K562 (cell line): ENCODE results near the gene HCRTR2. TPM values are rescaled to one million over a fixed set of nuclear protein-coding genes. Genes with fewer than 3 reads are reported as not detected.

ENCODE experiments used
- ATAC-seq: fragments of 200-7000 bp; cut with Tn5 transposase; 3 replicates; pipeline ENCODE4 v1.9.1; 2020; ENCODE audit warnings: moderate library complexity
- BruUV-seq: library from RNA; stranded (reverse); fragments of 400-500 nt; replicated peaks from 2 replicates; lab custom pipeline; 2021; lab: Mats Ljungman, UMichigan
- CTCF ChIA-PET: fragments of 300-600 bp; formaldehyde crosslinking; extraction: SDS; loops from one replicate; lab custom pipeline; 2021; ENCODE audit warnings: low intra/inter-chr PET ratio; lab: Yijun Ruan, JAX
- POLR2A ChIA-PET: fragments of 300-600, 350-650 bp; sonication (Branson Sonifier 250); formaldehyde crosslinking; extraction: SDS; loops from one replicate; lab custom pipeline; 2021; ENCODE audit warnings: antibody characterized with exemption, inconsistent platforms; lab: Yijun Ruan, JAX
- DNase-seq, 4 experiments: peaks; one replicate each; pipeline versions ENCODE4 v3.0.0 to v3.0.0-alpha.2; 2011 to 2018; ENCODE audit warnings: low spot score in 3 of 4, mixed read lengths in 3 of 4; ENCODE audit errors: extremely low read depth in 1 of 4
- FAIRE-seq: peaks from 2 replicates; lab custom pipeline; 2011; peaks lifted over from hg19 to GRCh38; lab: Jason Lieb, UNC
- H2AFZ ChIP-seq: 2 replicates; pipeline ENCODE4 v1.6.0; 2011; ENCODE audit warnings: low read depth, low read length, control low read depth, inconsistent platforms
- H3K27ac ChIP-seq: fragments of 200-600 bp; 3 replicates; pipeline ENCODE4 v1.8.0; 2011; ENCODE audit warnings: low read depth, mild to moderate bottlenecking, control low read depth, inconsistent platforms, low read length, moderate library complexity, mixed read lengths; ENCODE audit errors: extremely low read depth
- H3K27me3 ChIP-seq, 2 experiments: fragments of 300-600 bp in 1 of 2; 2 replicates in 1 of 2; 3 replicates in 1 of 2; pipeline versions ENCODE4 v1.6.0 to v1.8.0; 2011; ENCODE audit warnings: inconsistent platforms in 2 of 2, low read length in 2 of 2, mild to moderate bottlenecking in 1 of 2, mixed read lengths in 1 of 2, moderate library complexity in 1 of 2; ENCODE audit not compliant: control insufficient read depth in 2 of 2, insufficient read depth in 2 of 2
- H3K36me3 ChIP-seq: fragments of 300-600 bp; 3 replicates; pipeline ENCODE4 v1.8.0; 2011; ENCODE audit warnings: mild to moderate bottlenecking, low read length, inconsistent platforms; ENCODE audit not compliant: control insufficient read depth, insufficient read depth
- H3K4me1 ChIP-seq, 2 experiments: fragments of 200-600 bp in 1 of 2; replicated peaks in 1 of 2; 2 replicates in 1 of 2; 3 replicates in 1 of 2; pipeline versions ENCODE4 v1.5.1 to v1.8.0; 2011; ENCODE audit warnings: inconsistent platforms in 2 of 2, low read length in 2 of 2, mild to moderate bottlenecking in 1 of 2, mixed read lengths in 1 of 2, moderate library complexity in 1 of 2; ENCODE audit not compliant: control insufficient read depth in 2 of 2, insufficient read depth in 2 of 2
- H3K4me2 ChIP-seq: 2 replicates; pipeline ENCODE4 v1.6.1; 2011; ENCODE audit warnings: low read length, control low read depth, inconsistent platforms, mixed read lengths; ENCODE audit not compliant: insufficient read depth
- H3K4me3 ChIP-seq: fragments of 200-600 bp; sonication (generic), shearing (Covaris generic); 2 replicates; pipeline ENCODE4 v1.5.1; 2016; ENCODE audit warnings: control low read depth, inconsistent platforms
- H3K79me2 ChIP-seq: fragments of 200-600 bp; 3 replicates; pipeline ENCODE4 v1.8.0; 2011; ENCODE audit warnings: low read length, inconsistent platforms; ENCODE audit not compliant: control insufficient read depth, insufficient read depth
- H3K9ac ChIP-seq, 2 experiments: 2 replicates each; pipeline versions ENCODE4 v1.6.0 to v1.6.1; 2011; ENCODE audit warnings: low read depth in 2 of 2, low read length in 2 of 2, control low read depth in 1 of 2, inconsistent platforms in 1 of 2, mild to moderate bottlenecking in 1 of 2, mixed read lengths in 1 of 2; ENCODE audit not compliant: insufficient read depth in 1 of 2
- H3K9me1 ChIP-seq: one replicate; pipeline ENCODE4 v1.6.0; 2011; ENCODE audit warnings: inconsistent platforms, mild to moderate bottlenecking, low read length, moderate library complexity; ENCODE audit not compliant: control insufficient read depth, insufficient read depth
- H3K9me3 ChIP-seq: replicated peaks from 2 replicates; pipeline ENCODE4 v1.5.1; 2011; ENCODE audit warnings: low read depth, low read length, inconsistent platforms; ENCODE audit not compliant: control insufficient read depth, insufficient read depth
- H4K20me1 ChIP-seq: replicated peaks from 2 replicates; pipeline ENCODE4 v1.6.1; 2011; ENCODE audit warnings: low read length, inconsistent platforms, mixed read lengths; ENCODE audit not compliant: control insufficient read depth, insufficient read depth
- FOXK2 ChIP-seq, 2 experiments: fragments of 450-650 bp; IDR thresholded peaks in 1 of 2; conservative IDR thresholded peaks in 1 of 2; 2 replicates each; pipeline ENCODE4 v1.6.1; 2016; ENCODE audit warnings: low read depth in 2 of 2, mild to moderate bottlenecking in 1 of 2
- HMGXB4 ChIP-seq: sonication (generic); formaldehyde crosslinking; IDR thresholded peaks from 2 replicates; pipeline ENCODE4 v1.8.1; 2023; ENCODE audit warnings: mild to moderate bottlenecking, missing genetic modification reagents
- MNT ChIP-seq, 2 experiments: fragments of 450-650 bp; conservative IDR thresholded peaks; 2 replicates each; pipeline ENCODE4 v1.6.1; 2017; ENCODE audit warnings: mild to moderate bottlenecking in 2 of 2, moderate library complexity in 2 of 2
- NR0B1 ChIP-seq: fragments of 450-650 bp; IDR thresholded peaks from one replicate; pipeline ENCODE4 v1.6.1; 2018; ENCODE audit warnings: mild to moderate bottlenecking, moderate library complexity; ENCODE audit not compliant: partially characterized antibody
- ZC3H4 ChIP-seq: sonication (generic); formaldehyde crosslinking; IDR thresholded peaks from 2 replicates; pipeline ENCODE4 v1.9.0; 2021; ENCODE audit warnings: missing genetic modification reagents, borderline replicate concordance
- ZNF239 ChIP-seq: fragments of 250-450 bp; sonication (Bioruptor Pico); IDR thresholded peaks from 2 replicates; pipeline ENCODE4 v1.4.0; 2020; ENCODE audit warnings: mild to moderate bottlenecking
- ZNF282 ChIP-seq: sonication (generic); formaldehyde crosslinking; IDR thresholded peaks from 2 replicates; pipeline ENCODE4 v1.8.1; 2023; ENCODE audit warnings: missing genetic modification reagents
- in situ Hi-C: fragments of 300-500 bp; cut with MboI; formaldehyde crosslinking; loops from 4 replicates; pipeline ENCODE4 v1.15.0; 2018; ENCODE audit warnings: inconsistent platforms, mixed read lengths
- intact Hi-C: fragments of 100-400 bp; cut with micrococcal nuclease; formaldehyde crosslinking; loops from 2 replicates; pipeline ENCODE4 v1.14.2; 2022
- polyA plus RNA-seq, 8 experiments: library from polyadenylated mRNA; depleted of rRNA in 4 of 8; stranded (reverse) in 5 of 8; unstranded in 3 of 8; fragments of >200 nt; fragmentation: Nextera tagmentation in 2 of 8; fragmentation: Illumina TruSeq in 1 of 8; extraction: Ambion mirVana in 2 of 8; extraction: Trizol in 1 of 8; gene quantifications; 2 replicates each; pipeline versions ENCODE4 v1.2.1 to v1.2.3, GENCODE V29; 2011 to 2014; ENCODE audit warnings: inconsistent platforms in 1 of 8, missing spikeins in 1 of 8
- total RNA-seq, 7 experiments: library from RNA; depleted of rRNA in 6 of 7; stranded (reverse); fragments of >200 nt in 6 of 7; fragmentation: Illumina TruSeq in 2 of 7; extraction: Trizol in 2 of 7; gene quantifications; 2 replicates each; pipeline versions ENCODE4 v1.2.1 to v1.2.3, GENCODE V29; 2011 to 2021; ENCODE audit warnings: low replicate concordance in 1 of 7
- TF ChIP-seq, protein P1 (sequence below), 2 experiments: fragments of 450-650 bp in 1 of 2; sonication (generic) in 1 of 2; formaldehyde crosslinking in 1 of 2; IDR thresholded peaks; 2 replicates each; pipeline versions ENCODE4 v1.7.1 to v1.9.0; 2016 to 2022; ENCODE audit warnings: inconsistent platforms in 1 of 2, mild to moderate bottlenecking in 1 of 2, missing genetic modification reagents in 1 of 2

Gene HCRTR2
- total and polyA plus RNA-seq, 9 of the 15 experiments (the other 6 are each of a cell fraction or from before 2014, with no cell fraction given) = not detected

DNA sequence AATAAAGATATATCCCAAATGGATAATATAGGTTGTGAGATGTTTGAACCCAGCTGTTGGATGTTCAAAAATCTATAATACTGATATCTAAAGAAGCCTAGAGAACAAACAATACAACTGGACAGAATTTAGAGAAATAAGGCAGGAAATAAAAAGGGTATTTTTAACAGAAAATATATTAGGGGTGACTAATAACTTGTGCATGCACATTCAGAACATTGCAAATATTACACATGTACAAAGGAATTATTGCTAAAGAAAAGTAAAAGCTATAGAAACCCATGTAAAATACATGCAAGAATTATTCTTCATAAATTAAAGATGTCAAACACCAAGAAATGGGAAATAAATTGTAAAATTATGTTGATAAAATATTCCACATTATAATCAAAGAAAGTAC, 32.7 kb upstream of the HCRTR2 start:
- in situ Hi-C loops (no loop called here), intact Hi-C loops (no loop called here)
- ChIA-PET CTCF (no interaction called here), POLR2A (no interaction called here)
- H2AFZ ChIP-seq = no peak overlapping the region
- H3K9ac ChIP-seq = no peak overlapping the region
- H3K9me3 ChIP-seq = no peaks in the 10 kb centered on the region
- DNase-seq = no peak
- no peaks in the 10 kb centered on the region for H3K79me2 ChIP-seq
- no peak overlapping the region for H3K4me3 ChIP-seq
- H4K20me1 ChIP-seq = no peaks in the 10 kb centered on the region
- no TSS peak for BruUV-seq
- H3K27me3 ChIP-seq = no peaks in the 10 kb centered on the region
- H3K9me1 ChIP-seq = no peaks in the 10 kb centered on the region
- no peak overlapping the region for H3K4me2 ChIP-seq
- no peaks in the 10 kb centered on the region for H3K36me3 ChIP-seq
- H3K4me1 ChIP-seq = no peaks in the 10 kb centered on the region
- no peak overlapping the region for H3K27ac ChIP-seq
- no peak for ATAC-seq
- no peak for FAIRE-seq
- TF ChIP-seq NR0B1 = no peak
- no peak for TF ChIP-seq HMGXB4 (CRISPR knock-in tag)
- no peak for TF ChIP-seq FOXK2 (conservative IDR thresholded peaks at IDR 0.05 in 1 of 2, IDR thresholded peaks at IDR 0.05 in 1 of 2; ENCODE audit: low read depth in 2 of 2)
- TF ChIP-seq ZC3H4 (CRISPR knock-in tag) = no peak
- TF ChIP-seq ZNF239 (CRISPR knock-in tag) = no peak
- no peak for TF ChIP-seq MNT (conservative IDR thresholded peaks at IDR 0.05)
- TF ChIP-seq, protein P1, sequence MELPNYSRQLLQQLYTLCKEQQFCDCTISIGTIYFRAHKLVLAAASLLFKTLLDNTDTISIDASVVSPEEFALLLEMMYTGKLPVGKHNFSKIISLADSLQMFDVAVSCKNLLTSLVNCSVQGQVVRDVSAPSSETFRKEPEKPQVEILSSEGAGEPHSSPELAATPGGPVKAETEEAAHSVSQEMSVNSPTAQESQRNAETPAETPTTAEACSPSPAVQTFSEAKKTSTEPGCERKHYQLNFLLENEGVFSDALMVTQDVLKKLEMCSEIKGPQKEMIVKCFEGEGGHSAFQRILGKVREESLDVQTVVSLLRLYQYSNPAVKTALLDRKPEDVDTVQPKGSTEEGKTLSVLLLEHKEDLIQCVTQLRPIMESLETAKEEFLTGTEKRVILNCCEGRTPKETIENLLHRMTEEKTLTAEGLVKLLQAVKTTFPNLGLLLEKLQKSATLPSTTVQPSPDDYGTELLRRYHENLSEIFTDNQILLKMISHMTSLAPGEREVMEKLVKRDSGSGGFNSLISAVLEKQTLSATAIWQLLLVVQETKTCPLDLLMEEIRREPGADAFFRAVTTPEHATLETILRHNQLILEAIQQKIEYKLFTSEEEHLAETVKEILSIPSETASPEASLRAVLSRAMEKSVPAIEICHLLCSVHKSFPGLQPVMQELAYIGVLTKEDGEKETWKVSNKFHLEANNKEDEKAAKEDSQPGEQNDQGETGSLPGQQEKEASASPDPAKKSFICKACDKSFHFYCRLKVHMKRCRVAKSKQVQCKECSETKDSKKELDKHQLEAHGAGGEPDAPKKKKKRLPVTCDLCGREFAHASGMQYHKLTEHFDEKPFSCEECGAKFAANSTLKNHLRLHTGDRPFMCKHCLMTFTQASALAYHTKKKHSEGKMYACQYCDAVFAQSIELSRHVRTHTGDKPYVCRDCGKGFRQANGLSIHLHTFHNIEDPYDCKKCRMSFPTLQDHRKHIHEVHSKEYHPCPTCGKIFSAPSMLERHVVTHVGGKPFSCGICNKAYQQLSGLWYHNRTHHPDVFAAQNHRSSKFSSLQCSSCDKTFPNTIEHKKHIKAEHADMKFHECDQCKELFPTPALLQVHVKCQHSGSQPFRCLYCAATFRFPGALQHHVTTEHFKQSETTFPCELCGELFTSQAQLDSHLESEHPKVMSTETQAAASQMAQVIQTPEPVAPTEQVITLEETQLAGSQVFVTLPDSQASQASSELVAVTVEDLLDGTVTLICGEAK (IDR thresholded peaks at IDR 0.05) = no peak
- TF ChIP-seq, protein P1 (CRISPR knock-in tag; IDR thresholded peaks at IDR 0.05) = no peak
- no peak for TF ChIP-seq ZNF282 (CRISPR knock-in tag)
